Loucy (cell line): ENCODE data around the gene PLA2G4F.

ENCODE experiments used
- EZH2phosphoT487 ChIP-seq: fragments of 200-600 bp; IDR thresholded peaks from 2 replicates; pipeline ENCODE4 v1.6.1; 2018; ENCODE audit warnings: antibody characterized with exemption, mild to moderate bottlenecking, moderate library complexity, borderline replicate concordance
- TF ChIP-seq, protein P1 (sequence below): fragments of 200-600 bp; sonication (generic); conservative IDR thresholded peaks from 2 replicates; pipeline ENCODE4 v1.5.1; 2014; ENCODE audit warnings: mild to moderate bottlenecking, antibody characterized with exemption, low read length

DNA sequence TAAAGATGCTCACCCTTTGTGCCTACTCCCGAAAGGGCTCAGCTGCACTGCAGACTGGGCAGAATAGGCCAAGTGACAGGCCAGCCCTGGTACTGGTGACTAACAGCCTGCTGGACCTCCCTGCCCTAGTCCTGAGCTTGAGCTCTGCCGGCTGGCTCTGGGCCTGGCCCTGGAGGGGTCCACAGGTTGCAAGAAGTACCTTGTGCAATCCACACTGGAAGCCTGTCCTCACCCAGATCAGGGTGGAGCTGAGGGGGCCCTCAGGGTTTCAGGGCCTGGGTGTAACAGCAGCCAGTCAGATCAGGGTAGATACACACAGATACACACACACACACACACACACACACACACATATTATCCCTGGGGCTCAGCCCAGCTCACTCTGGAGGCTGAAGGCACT, 34.8 kb downstream of the PLA2G4F start:
- TF ChIP-seq, protein P1, sequence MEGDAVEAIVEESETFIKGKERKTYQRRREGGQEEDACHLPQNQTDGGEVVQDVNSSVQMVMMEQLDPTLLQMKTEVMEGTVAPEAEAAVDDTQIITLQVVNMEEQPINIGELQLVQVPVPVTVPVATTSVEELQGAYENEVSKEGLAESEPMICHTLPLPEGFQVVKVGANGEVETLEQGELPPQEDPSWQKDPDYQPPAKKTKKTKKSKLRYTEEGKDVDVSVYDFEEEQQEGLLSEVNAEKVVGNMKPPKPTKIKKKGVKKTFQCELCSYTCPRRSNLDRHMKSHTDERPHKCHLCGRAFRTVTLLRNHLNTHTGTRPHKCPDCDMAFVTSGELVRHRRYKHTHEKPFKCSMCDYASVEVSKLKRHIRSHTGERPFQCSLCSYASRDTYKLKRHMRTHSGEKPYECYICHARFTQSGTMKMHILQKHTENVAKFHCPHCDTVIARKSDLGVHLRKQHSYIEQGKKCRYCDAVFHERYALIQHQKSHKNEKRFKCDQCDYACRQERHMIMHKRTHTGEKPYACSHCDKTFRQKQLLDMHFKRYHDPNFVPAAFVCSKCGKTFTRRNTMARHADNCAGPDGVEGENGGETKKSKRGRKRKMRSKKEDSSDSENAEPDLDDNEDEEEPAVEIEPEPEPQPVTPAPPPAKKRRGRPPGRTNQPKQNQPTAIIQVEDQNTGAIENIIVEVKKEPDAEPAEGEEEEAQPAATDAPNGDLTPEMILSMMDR, result no peak
- no peak for TF ChIP-seq EZH2phosphoT487
